22Rv1 (cell line): ENCODE results near the gene SMC6.

ENCODE experiments used
- CTCF ChIP-seq: fragments of 450-650 bp; IDR thresholded peaks from 2 replicates; pipeline ENCODE4 v1.5.1; 2017; ENCODE audit warnings: mild to moderate bottlenecking
- ZFX ChIP-seq: fragments of 450-650 bp; IDR thresholded peaks from 2 replicates; pipeline ENCODE4 v1.6.1; 2017; ENCODE audit warnings: antibody characterized with exemption, borderline replicate concordance

- TF ChIP-seq CTCF, result no peak
- no peak for TF ChIP-seq ZFX
These were observed 131.8 kb downstream of the SMC6 start for GRCh38 chr2:17621781-17622180.
